HepG2 (cell line): ENCODE data around the gene SPAG6. TPM values are rescaled to one million over a fixed set of nuclear protein-coding genes. Genes with fewer than 3 reads are reported as not detected.

Source experiments
- ATAC-seq: fragments of 200-7000 bp; cut with Tn5 transposase; 3 replicates; pipeline ENCODE4 v1.9.1; 2020; ENCODE audit warnings: mild to moderate bottlenecking, moderate library complexity
- BruUV-seq: library from RNA; stranded (reverse); fragments of 400-500 nt; replicated peaks from 2 replicates; lab custom pipeline; 2021; lab: Mats Ljungman, UMichigan
- CTCF ChIA-PET: fragments of 300-600 bp; formaldehyde crosslinking; extraction: SDS; loops from one replicate; lab custom pipeline; 2021; ENCODE audit warnings: low total read pairs, inconsistent platforms, low intra/inter-chr PET ratio; lab: Yijun Ruan, JAX
- POLR2A ChIA-PET: fragments of 350-600 bp; sonication (Branson Sonifier 250); formaldehyde crosslinking; loops from one replicate; lab custom pipeline; 2020; ENCODE audit warnings: antibody characterized with exemption, inconsistent platforms; lab: Yijun Ruan, JAX
- DNase-seq: peaks from one replicate; pipeline ENCODE4 v3.0.0-alpha.2; 2015; ENCODE audit warnings: low spot score
- FAIRE-seq: peaks from 3 replicates; lab custom pipeline; 2011; peaks lifted over from hg19 to GRCh38; lab: Jason Lieb, UNC
- H2AFZ ChIP-seq: one replicate; pipeline ENCODE4 v1.6.1; 2011; ENCODE audit warnings: low read length, inconsistent platforms
- H3K27ac ChIP-seq: fragments of 300-600 bp; 3 replicates; pipeline ENCODE4 v1.8.0; 2011; ENCODE audit warnings: mixed run types, mild to moderate bottlenecking, mixed read lengths, low read length, inconsistent platforms; ENCODE audit not compliant: insufficient read depth; ENCODE audit errors: extremely low read length
- H3K27me3 ChIP-seq, 2 experiments: fragments of 200-600 bp in 1 of 2; 2 replicates in 1 of 2; 3 replicates in 1 of 2; pipeline versions ENCODE4 v1.6.0 to v1.8.0; 2011; ENCODE audit warnings: low read length in 2 of 2, mild to moderate bottlenecking in 2 of 2, moderate library complexity in 2 of 2, inconsistent platforms in 1 of 2; ENCODE audit not compliant: insufficient read depth in 2 of 2, control insufficient read depth in 1 of 2
- H3K36me3 ChIP-seq, 2 experiments: fragments of 200-600 bp in 1 of 2; replicated peaks in 1 of 2; 2 replicates in 1 of 2; 3 replicates in 1 of 2; pipeline versions ENCODE4 v1.5.1 to v1.8.0; 2011; ENCODE audit warnings: low read length in 2 of 2, inconsistent platforms in 1 of 2; ENCODE audit not compliant: insufficient read depth in 2 of 2, control insufficient read depth in 1 of 2
- H3K4me1 ChIP-seq: 2 replicates; pipeline ENCODE4 v1.5.1; 2012; ENCODE audit warnings: low read length, inconsistent platforms; ENCODE audit not compliant: insufficient read depth
- H3K4me2 ChIP-seq: 2 replicates; pipeline ENCODE4 v1.6.0; 2011; ENCODE audit warnings: low read depth, low read length, inconsistent platforms
- H3K4me3 ChIP-seq, 3 experiments: fragments of 200-600 bp in 1 of 3; sonication (generic), shearing (Covaris generic) in 1 of 3; replicated peaks in 1 of 3; 2 replicates each; pipeline ENCODE4 v1.5.1; 2011 to 2016; ENCODE audit warnings: low read length in 3 of 3, inconsistent platforms in 2 of 3, low read depth in 2 of 3, mild to moderate bottlenecking in 2 of 3, control low read depth in 1 of 3, mixed read lengths in 1 of 3; ENCODE audit not compliant: insufficient read depth in 1 of 3
- H3K79me2 ChIP-seq: one replicate; pipeline ENCODE4 v1.6.1; 2011; ENCODE audit warnings: low read length, inconsistent platforms; ENCODE audit not compliant: insufficient read depth
- H3K9ac ChIP-seq: 2 replicates; pipeline ENCODE4 v1.6.0; 2011; ENCODE audit warnings: mild to moderate bottlenecking, low read depth, low read length, inconsistent platforms; ENCODE audit not compliant: insufficient read depth
- H3K9me3 ChIP-seq: 2 replicates; pipeline ENCODE4 v1.5.1; 2012; ENCODE audit warnings: mild to moderate bottlenecking, low read length
- H4K20me1 ChIP-seq: 2 replicates; pipeline ENCODE4 v1.6.0; 2011; ENCODE audit warnings: inconsistent platforms, mild to moderate bottlenecking, low read length, moderate library complexity; ENCODE audit not compliant: insufficient read depth
- CBFB ChIP-seq: sonication (generic); formaldehyde crosslinking; IDR thresholded peaks from 2 replicates; pipeline ENCODE4 v1.4.0; 2020; ENCODE audit warnings: missing genetic modification reagents
- EZH2 ChIP-seq: conservative IDR thresholded peaks from 2 replicates; pipeline ENCODE4 v1.6.1; 2012; ENCODE audit warnings: mild to moderate bottlenecking, low read depth, low read length, moderate library complexity
- TBX2 ChIP-seq: sonication (generic); formaldehyde crosslinking; IDR thresholded peaks from 2 replicates; pipeline ENCODE4 v1.5.0; 2020; ENCODE audit warnings: missing genetic modification reagents, mild to moderate bottlenecking, borderline replicate concordance
- ZNF382 ChIP-seq: sonication (generic); formaldehyde crosslinking; IDR thresholded peaks from 2 replicates; pipeline ENCODE4 v1.5.0; 2020; ENCODE audit warnings: missing genetic modification reagents, mild to moderate bottlenecking, borderline replicate concordance
- WGBS: methylation state at CpG from one replicate; pipeline ENCODE4 v1.1.6; 2017; ENCODE audit warnings: low lambda C conversion rate; 5-methylcytosine and 5-hydroxymethylcytosine counted together
- in situ Hi-C: cut with HindIII; loops from 2 replicates; pipeline ENCODE4 v1.10.0; 2017; ENCODE audit warnings: low pct_unique_long_range_greater_than_20kb; ENCODE audit not compliant: extremely low pct_ligation_motif_present
- intact Hi-C: fragments of 100-400 bp; cut with micrococcal nuclease; formaldehyde crosslinking; loops from one replicate; pipeline ENCODE4 v1.10.0; 2022; ENCODE audit not compliant: unreplicated experiment
- polyA plus RNA-seq, 8 experiments: library from polyadenylated mRNA; depleted of rRNA in 3 of 8; stranded (reverse) in 7 of 8; unstranded in 1 of 8; fragments of >200 nt; fragmentation: Illumina TruSeq in 4 of 8; extraction: Trizol in 4 of 8; gene quantifications; 2 replicates each; pipeline versions ENCODE4 v1.2.1 to v1.2.3, GENCODE V29; 2011 to 2016; ENCODE audit warnings: low read depth in 4 of 8, missing spikeins in 1 of 8, mixed read lengths in 1 of 8; ENCODE audit not compliant: insufficient read depth in 1 of 8
- total RNA-seq, 5 experiments: library from RNA; depleted of rRNA; stranded (reverse); fragments of >200 nt; fragmentation: Illumina TruSeq; extraction: Trizol; gene quantifications; 2 replicates each; pipeline ENCODE4 v1.2.3, GENCODE V29; 2016; ENCODE audit warnings: low read depth in 1 of 5
- TF ChIP-seq, protein P1 (sequence below): sonication (generic); formaldehyde crosslinking; IDR thresholded peaks from 2 replicates; pipeline ENCODE4 v1.8.1; 2023; ENCODE audit warnings: mild to moderate bottlenecking, missing genetic modification reagents, borderline replicate concordance

SPAG6 gene
- total and polyA plus RNA-seq, 2 of the 13 experiments (the other 11 are each of a cell fraction or from before 2014, with no cell fraction given): not detected

GRCh38 chr10:22341926-22342196 lies 3.4 kb upstream of the SPAG6 start:
- in situ Hi-C loops: no loop called here
- WGBS: 47% methylated on average over 3 of the region's 3 CpGs
- BruUV-seq: no TSS peak

GRCh38 chr10:22342421-22342820 lies 2.9 kb upstream of the SPAG6 start:
- intact Hi-C loops (loop anchor here (5.0 kb wide), 1 partner anchor 95 kb away; no protein-coding TSS in a partner anchor), in situ Hi-C loops (no loop called here)
- Histone ChIP-seq H3K4me1 (peaks cover 12% of the 10 kb centered on the region), H3K79me2 (no peaks in the 10 kb centered on the region), H3K4me3 (no peak overlapping the region), H3K27ac (no peak overlapping the region), H3K36me3 (no peaks in the 10 kb centered on the region), H3K9ac (no peak overlapping the region), H3K4me2 (no peak overlapping the region), H3K27me3 (peaks cover 1 to 36% of the 10 kb centered on the region in 2 experiments; a peak in 2 of 5 replicates), H3K9me3 (no peaks in the 10 kb centered on the region), H2AFZ (no peak overlapping the region), H4K20me1 (no peaks in the 10 kb centered on the region)
- WGBS: 40% methylated on average over 3 of the region's 3 CpGs
- DNase-seq (no peak), FAIRE-seq (no peak), ATAC-seq (no peak)
- no TSS peak for BruUV-seq
- CTCF ChIA-PET: no interaction called here
- POLR2A ChIA-PET: no interaction called here
- TF ChIP-seq TBX2 (CRISPR knock-in tag) (no peak), ZNF382 (CRISPR knock-in tag) (no peak)
- TF ChIP-seq, protein P1, sequence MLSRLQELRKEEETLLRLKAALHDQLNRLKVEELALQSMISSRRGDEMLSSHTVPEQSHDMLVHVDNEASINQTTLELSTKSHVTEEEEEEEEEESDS (CRISPR knock-in tag): no peak

More at GRCh38 chr10:22341926-22342196, 3.4 kb upstream of the SPAG6 start:
- TF ChIP-seq CBFB (CRISPR knock-in tag) (no peak), EZH2 (0 out of 2 replicates have a peak, but pooled peaks have one; percentile 1)
- no peak for FAIRE-seq
- DNase-seq: no peak
- Histone ChIP-seq H2AFZ (no peak overlapping the region), H3K79me2 (no peaks in the 10 kb centered on the region), H3K4me1 (peaks cover 12% of the 10 kb centered on the region), H3K9ac (no peak overlapping the region), H3K4me3 (no peak overlapping the region; a peak in 1 of 6 replicates), H4K20me1 (no peaks in the 10 kb centered on the region), H3K36me3 (no peaks in the 10 kb centered on the region), H3K4me2 (no peak overlapping the region), H3K27me3 (peaks cover 1 to 42% of the 10 kb centered on the region in 2 experiments; a peak in 3 of 5 replicates), H3K27ac (no peak overlapping the region), H3K9me3 (no peaks in the 10 kb centered on the region)
- no peak for ATAC-seq
- intact Hi-C loops: loop anchor here (1.0 to 5.0 kb wide), 3 partner anchors 17 to 208 kb away; no protein-coding TSS in a partner anchor
- ChIA-PET CTCF (no interaction called here), POLR2A (interaction anchor here (1.4 kb wide), 1 partner anchor 113 kb away, joined by 3 read pairs; no protein-coding TSS in a partner anchor)
